ENCODE results near the gene VPS39. TPM values are rescaled to one million over a fixed set of nuclear protein-coding genes. Genes with fewer than 3 reads are reported as not detected.
A peak's percentile ranks its signal among the peaks of the same experiment; 100 is the strongest.

VPS39 gene
- total and polyA plus RNA-seq, 2 donors (not counting 3 experiments of a cell fraction or from before 2014, with no cell fraction given): 56.5 to 56.7 TPM

GRCh38 chr15:42163291-42163690 is 44.8 kb downstream of the VPS39 start:
- peaks cover 23 to 81% of the 10 kb centered on the region in 2 experiments for H3K36me3 ChIP-seq (ENCODE audit: control insufficient read depth in 2 of 2, extremely low read depth in 1 of 2, insufficient read depth in 2 of 2, low read length in 2 of 2)
- no peak overlapping the region for H3K9ac ChIP-seq (replicated peaks; ENCODE audit: extremely low read depth, insufficient read depth, low read length)
- H3K4me2 ChIP-seq (ENCODE audit: insufficient read depth, low read length): no peak overlapping the region
- dilution Hi-C loops (cut with MboI; ENCODE audit: extremely low pct_ligation_motif_present, low sequenced_read_pairs): no loop called here
- no peaks in the 10 kb centered on the region for H3K4me1 ChIP-seq (ENCODE audit: control insufficient read depth, extremely low read depth, insufficient read depth, low read length)
- TF ChIP-seq GATA2 (IDR thresholded peaks at IDR 0.05; ENCODE audit: insufficient read depth, insufficient read length, low read depth, low read length) (no peak), FOS (IDR thresholded peaks at IDR 0.05; ENCODE audit: borderline replicate concordance, insufficient read depth, low read length) (no peak), POLR2AphosphoS5 (IDR thresholded peaks at IDR 0.05; ENCODE audit: insufficient read depth, low read depth, low read length) (no peak), POLR2A (IDR thresholded peaks at IDR 0.05; ENCODE audit: low read depth, low read length) (no peak)
- H2AFZ ChIP-seq (ENCODE audit: low read depth, low read length): no peak overlapping the region
- CTCF ChIA-PET: interaction anchor here (0.6 to 1.3 kb wide), 3 partner anchors 9 to 25 kb away, joined by 3 to 5 read pairs (median 3); no protein-coding TSS in a partner anchor
- DNase-seq (ENCODE audit: low read depth, low spot score) (no peak), FAIRE-seq (no peak)
- no peaks in the 10 kb centered on the region for H3K9me3 ChIP-seq (replicated peaks; ENCODE audit: control insufficient read depth, insufficient read depth, low read length)
- intact Hi-C loops (cut with micrococcal nuclease): no loop called here
- no TSS peak for BruUV-seq (replicated peaks)
- H4K20me1 ChIP-seq (replicated peaks; ENCODE audit: control insufficient read depth, extremely low read depth, insufficient read depth, low read length): no peaks in the 10 kb centered on the region
- no peak overlapping the region for H3K4me3 ChIP-seq (replicated peaks in 1 of 3; ENCODE audit: insufficient read depth in 1 of 3, low read depth in 1 of 3, low read length in 3 of 3)
- no peaks in the 10 kb centered on the region for H3K27me3 ChIP-seq (ENCODE audit: control insufficient read depth in 2 of 2, insufficient read depth in 2 of 2, low read length in 2 of 2)
- no peaks in the 10 kb centered on the region for H3K9me1 ChIP-seq (replicated peaks; ENCODE audit: control insufficient read depth, extremely low read depth, insufficient read depth, low read length)
- POLR2A ChIA-PET: no interaction called here
- H3K27ac ChIP-seq (ENCODE audit: insufficient read depth, low read depth, low read length): no peak overlapping the region
- no peaks in the 10 kb centered on the region for H3K79me2 ChIP-seq (ENCODE audit: control insufficient read depth, insufficient read depth, low read length)

- intact Hi-C loops (cut with micrococcal nuclease) (no loop called here), dilution Hi-C loops (cut with MboI; ENCODE audit: extremely low pct_ligation_motif_present, low sequenced_read_pairs) (no loop called here)
- no peaks in the 10 kb centered on the region for H3K4me1 ChIP-seq (ENCODE audit: control insufficient read depth, extremely low read depth, insufficient read depth, low read length)
- no peak overlapping the region for H3K9ac ChIP-seq (replicated peaks; ENCODE audit: extremely low read depth, insufficient read depth, low read length)
- DNase-seq (ENCODE audit: low read depth, low spot score): no peak
- no peak overlapping the region for H2AFZ ChIP-seq (ENCODE audit: low read depth, low read length)
- H3K27me3 ChIP-seq (ENCODE audit: control insufficient read depth in 2 of 2, insufficient read depth in 2 of 2, low read length in 2 of 2): no peaks in the 10 kb centered on the region
- ChIA-PET CTCF (no interaction called here), POLR2A (no interaction called here)
- no peaks in the 10 kb centered on the region for H3K79me2 ChIP-seq (ENCODE audit: control insufficient read depth, insufficient read depth, low read length)
- H3K4me2 ChIP-seq (ENCODE audit: insufficient read depth, low read length): no peak overlapping the region
- no peak for FAIRE-seq
- no peak overlapping the region for H3K27ac ChIP-seq (ENCODE audit: insufficient read depth, low read depth, low read length)
- H3K4me3 ChIP-seq (replicated peaks in 1 of 3; ENCODE audit: insufficient read depth in 1 of 3, low read depth in 1 of 3, low read length in 3 of 3): no peak overlapping the region
- H3K9me3 ChIP-seq (replicated peaks; ENCODE audit: control insufficient read depth, insufficient read depth, low read length): no peaks in the 10 kb centered on the region
- H3K9me1 ChIP-seq (replicated peaks; ENCODE audit: control insufficient read depth, extremely low read depth, insufficient read depth, low read length): no peaks in the 10 kb centered on the region
- BruUV-seq (replicated peaks): TSS peak; percentile 20
- no peaks in the 10 kb centered on the region for H4K20me1 ChIP-seq (replicated peaks; ENCODE audit: control insufficient read depth, extremely low read depth, insufficient read depth, low read length)
- H3K36me3 ChIP-seq (ENCODE audit: control insufficient read depth in 2 of 2, extremely low read depth in 1 of 2, insufficient read depth in 2 of 2, low read length in 2 of 2): peaks cover 17 to 57% of the 10 kb centered on the region in 2 experiments
- TF ChIP-seq MYC (IDR thresholded peaks at IDR 0.05; ENCODE audit: low read depth, low read length) (no peak), GATA2 (IDR thresholded peaks at IDR 0.05; ENCODE audit: insufficient read depth, insufficient read length, low read depth, low read length) (no peak), CTCF (IDR thresholded peaks at IDR 0.05; ENCODE audit: extremely low read depth in 1 of 2, insufficient read depth in 1 of 2, low read depth in 1 of 2, low read length in 2 of 2) (no peak), POLR2A (IDR thresholded peaks at IDR 0.05; ENCODE audit: low read depth, low read length) (no peak)
Measured at GRCh38 chr15:42160136-42160535, 48.0 kb downstream of the VPS39 start.
